Right lung (tissue), 10 donors: Measurements from ENCODE around the gene OR52K2. TPM values are rescaled to one million over a fixed set of nuclear protein-coding genes. Genes with fewer than 3 reads are reported as not detected.
"Not testable (repeated sequence)": the region's sequence is repeated elsewhere in the genome, so short reads cannot be mapped to it uniquely, and the experiment has no call there.

ENCODE experiments used
- DNase-seq, 2 donors: peaks; one replicate each; pipeline ENCODE4 v3.0.0-alpha.2; 2013
- long read RNA-seq, 8 donors: transcript quantifications; one replicate each; lab custom pipeline, GENCODE V29; 2026
- polyA plus RNA-seq, 5 donors: library from polyadenylated mRNA; unstranded; fragments of 120-200 nt; gene quantifications; one replicate each; pipeline versions ENCODE4 v1.2.1 to v1.2.3, GENCODE V29; 2013; ENCODE audit warnings: inconsistent platforms in 1 of 5, low replicate concordance in 1 of 5; ENCODE audit not compliant: insufficient read length in 5 of 5, insufficient read depth in 1 of 5

The OR52K2 gene
- polyA plus RNA-seq = not detected
- long read RNA-seq, donor 1 = 0 reads
- long read RNA-seq, donor 2 = 0 reads
- long read RNA-seq, donor 3 = 0 reads
- long read RNA-seq, donor 4 = 0 reads
- long read RNA-seq, donor 5 = 0 reads
- long read RNA-seq, donor 6 = 0 reads
- long read RNA-seq, donor 7 = 0 reads
- long read RNA-seq, donor 8 = 0 reads

GRCh38 chr11:4448995-4449394 lies at the start of gene OR52K2:
Gene OR52K2, plus strand, starts transcription at chr11:4449295. Its CDS starts 45 bp downstream, at chr11:4449340.
- no peak for DNase-seq

GRCh38 chr11:4406206-4406605 lies 42.9 kb upstream of the OR52K2 start:
- DNase-seq = not testable (repeated sequence)

GRCh38 chr11:4416306-4416705 lies 32.8 kb upstream of the OR52K2 start:
- DNase-seq = no peak

GRCh38 chr11:4416816-4417215 lies 32.3 kb upstream of the OR52K2 start:
- no peak for DNase-seq

- DNase-seq = no peak
Measured at GRCh38 chr11:4418403-4418802, 30.7 kb upstream of the OR52K2 start.

- DNase-seq = no peak
Measured at GRCh38 chr11:4430051-4430450, 19.0 kb upstream of the OR52K2 start.

- no peak for DNase-seq
Measured at GRCh38 chr11:4433856-4434255, 15.2 kb upstream of the OR52K2 start.

GRCh38 chr11:4436411-4436810 lies 12.7 kb upstream of the OR52K2 start:
- no peak for DNase-seq

GRCh38 chr11:4441515-4441914 lies 7.6 kb upstream of the OR52K2 start:
- DNase-seq = no peak

- no peak for DNase-seq
Measured at GRCh38 chr11:4443232-4443891, 5.7 kb upstream of the OR52K2 start.

- no peak for DNase-seq
Measured at GRCh38 chr11:4453118-4453517, 4.0 kb downstream of the OR52K2 start.

GRCh38 chr11:4454021-4454420 lies 4.9 kb downstream of the OR52K2 start:
- DNase-seq = no peak

- DNase-seq = no peak
Measured at GRCh38 chr11:4455419-4455818, 6.3 kb downstream of the OR52K2 start.

GRCh38 chr11:4459500-4459899 lies 10.4 kb downstream of the OR52K2 start:
- no peak for DNase-seq

- no peak for DNase-seq
Measured at GRCh38 chr11:4460151-4460550, 11.1 kb downstream of the OR52K2 start.

- DNase-seq = no peak
Measured at GRCh38 chr11:4464216-4465159, 15.4 kb downstream of the OR52K2 start.

- no peak for DNase-seq
Measured at GRCh38 chr11:4465407-4465806, 16.3 kb downstream of the OR52K2 start.

- no peak for DNase-seq
Measured at GRCh38 chr11:4466131-4466870, 17.2 kb downstream of the OR52K2 start.

- DNase-seq = no peak
Measured at GRCh38 chr11:4466871-4467442, 17.9 kb downstream of the OR52K2 start.

GRCh38 chr11:4467811-4468606 lies 18.9 kb downstream of the OR52K2 start:
- no peak for DNase-seq

- DNase-seq = no peak
Measured at GRCh38 chr11:4479644-4480043, 30.5 kb downstream of the OR52K2 start.
